Caco-2 (cell line): ENCODE measurements around the gene TNS3. TPM values are rescaled to one million over a fixed set of nuclear protein-coding genes. Genes with fewer than 3 reads are reported as not detected.
A peak's percentile ranks its signal among the peaks of the same experiment; 100 is the strongest.

Source experiments
- BruUV-seq: library from RNA; stranded (reverse); fragments of 400-500 nt; replicated peaks from 2 replicates; lab custom pipeline; 2021; lab: Mats Ljungman, UMichigan
- CTCF ChIA-PET: fragments of 300-600 bp; sonication (Branson Sonifier 250); formaldehyde crosslinking; loops from one replicate; lab custom pipeline; 2022; ENCODE audit warnings: antibody characterized with exemption; lab: Charles Lee
- POLR2A ChIA-PET: fragments of 300-600 bp; sonication (Branson Sonifier 250); formaldehyde crosslinking; loops from one replicate; lab custom pipeline; 2022; ENCODE audit warnings: antibody characterized with exemption; lab: Charles Lee
- DNase-seq, 2 experiments: peaks; one replicate each; pipeline versions ENCODE4 v3.0.0 to v3.0.0-alpha.2; 2020 to 2022
- H3K27me3 ChIP-seq: replicated peaks from 2 replicates; pipeline ENCODE4 v1.6.0; 2011; ENCODE audit warnings: low read length; ENCODE audit not compliant: control insufficient read depth, insufficient read depth
- H3K36me3 ChIP-seq: 2 replicates; pipeline ENCODE4 v1.5.1; 2011; ENCODE audit warnings: low read length; ENCODE audit not compliant: control insufficient read depth, insufficient read depth
- H3K4me1 ChIP-seq: fragments of 250-450 bp; sonication (Bioruptor Pico); 2 replicates; pipeline ENCODE4 v1.5.1; 2020; ENCODE audit warnings: mild to moderate bottlenecking
- H3K4me3 ChIP-seq: 2 replicates; pipeline ENCODE4 v1.5.1; 2011; ENCODE audit warnings: low read depth, mild to moderate bottlenecking, control low read depth, low read length
- H3K9me3 ChIP-seq: fragments of 250-450 bp; sonication (Bioruptor Pico); 2 replicates; pipeline ENCODE4 v1.5.1; 2020; ENCODE audit warnings: mild to moderate bottlenecking, moderate library complexity
- H3K27ac Mint-ChIP-seq: one replicate; pipeline ENCODE4 v1.8.0; 2022; ENCODE audit warnings: mixed read lengths; ENCODE audit not compliant: unreplicated experiment
- H3K27me3 Mint-ChIP-seq: one replicate; pipeline ENCODE4 v1.8.0; 2022; ENCODE audit warnings: mixed read lengths; ENCODE audit not compliant: insufficient read depth, unreplicated experiment
- H3K36me3 Mint-ChIP-seq: one replicate; pipeline ENCODE4 v1.8.0; 2022; ENCODE audit warnings: mild to moderate bottlenecking, mixed read lengths; ENCODE audit not compliant: insufficient read depth, unreplicated experiment
- H3K4me1 Mint-ChIP-seq: one replicate; pipeline ENCODE4 v1.8.0; 2022; ENCODE audit warnings: low read depth, mixed read lengths; ENCODE audit not compliant: unreplicated experiment
- H3K4me3 Mint-ChIP-seq: one replicate; pipeline ENCODE4 v1.8.0; 2022; ENCODE audit warnings: mild to moderate bottlenecking, moderate library complexity, mixed read lengths; ENCODE audit not compliant: unreplicated experiment
- H3K9me3 Mint-ChIP-seq: one replicate; pipeline ENCODE4 v1.8.0; 2022; ENCODE audit warnings: mixed read lengths; ENCODE audit not compliant: unreplicated experiment
- CTCF ChIP-seq, 2 experiments: fragments of 200-600 bp in 1 of 2; IDR thresholded peaks; 1 replicate in 1 of 2; 2 replicates in 1 of 2; pipeline versions ENCODE4 v1.5.1 to v1.8.0; 2011 to 2022; ENCODE audit warnings: antibody characterized with exemption in 1 of 2, control low read depth in 1 of 2, inconsistent platforms in 1 of 2, low read depth in 1 of 2, low read length in 1 of 2, mild to moderate bottlenecking in 1 of 2, moderate library complexity in 1 of 2; ENCODE audit not compliant: insufficient read depth in 1 of 2, severe bottlenecking in 1 of 2, unreplicated experiment in 1 of 2
- intact Hi-C: fragments of 100-400 bp; cut with micrococcal nuclease; formaldehyde crosslinking; loops from one replicate; pipeline ENCODE4 v1.10.0; 2022; ENCODE audit not compliant: unreplicated experiment
- total RNA-seq: library from RNA; stranded (reverse); gene quantifications from 2 replicates; pipeline ENCODE4 v1.2.3, GENCODE V29; 2022

The TNS3 gene
- total RNA-seq, 1 experiment from 2014 or later, result 263 TPM

GRCh38 chr7:47413526-47414341, 168.2 kb downstream of the TNS3 start:
- intact Hi-C loops, result loop anchor here (10.0 kb wide), 1 partner anchor 149 kb away; no protein-coding TSS in a partner anchor
- ChIA-PET POLR2A (no interaction called here), CTCF (no interaction called here)
- no peaks in the 10 kb centered on the region for H3K27me3 ChIP-seq
- no peaks in the 10 kb centered on the region for H3K4me1 ChIP-seq
- Mint-ChIP-seq H3K36me3 (peaks cover 100% of the 10 kb centered on the region), H3K4me1 (no peaks in the 10 kb centered on the region), H3K4me3 (no peak overlapping the region), H3K27me3 (no peaks in the 10 kb centered on the region), H3K9me3 (no peaks in the 10 kb centered on the region), H3K27ac (peak overlapping the region; percentile 36)
- no peak overlapping the region for H3K4me3 ChIP-seq
- no TSS peak for BruUV-seq
- TF ChIP-seq CTCF (IDR thresholded peaks at IDR 0.05; ENCODE audit: insufficient read depth in 1 of 2, low read depth in 1 of 2, low read length in 1 of 2, severe bottlenecking in 1 of 2, unreplicated experiment in 1 of 2), result no peak
- peaks cover 6% of the 10 kb centered on the region for H3K36me3 ChIP-seq
- no peaks in the 10 kb centered on the region for H3K9me3 ChIP-seq
- DNase-seq, result peak in 1 of 2 experiments; percentile 27

- H3K4me3 Mint-ChIP-seq, result no peak overlapping the region
- intact Hi-C loops, result loop anchor here (10.0 kb wide), 1 partner anchor 147 kb away; no protein-coding TSS in a partner anchor
- peaks cover 100% of the 10 kb centered on the region for H3K36me3 Mint-ChIP-seq
- H3K27me3 Mint-ChIP-seq, result no peaks in the 10 kb centered on the region
- ChIA-PET CTCF (no interaction called here), POLR2A (no interaction called here)
- Histone ChIP-seq H3K27me3 (no peaks in the 10 kb centered on the region), H3K9me3 (no peaks in the 10 kb centered on the region), H3K4me3 (no peak overlapping the region), H3K36me3 (peaks cover 4% of the 10 kb centered on the region), H3K4me1 (no peaks in the 10 kb centered on the region)
- DNase-seq, result peak in 1 of 2 experiments; percentile 15
- peaks cover 6% of the 10 kb centered on the region for H3K4me1 Mint-ChIP-seq
- H3K27ac Mint-ChIP-seq, result no peak overlapping the region
- no peaks in the 10 kb centered on the region for H3K9me3 Mint-ChIP-seq
- no peak for TF ChIP-seq CTCF (IDR thresholded peaks at IDR 0.05; ENCODE audit: insufficient read depth in 1 of 2, low read depth in 1 of 2, low read length in 1 of 2, severe bottlenecking in 1 of 2, unreplicated experiment in 1 of 2)
- BruUV-seq, result no TSS peak
These were observed 170.0 kb downstream of the TNS3 start for GRCh38 chr7:47411901-47412300.

- peaks cover 100% of the 10 kb centered on the region for H3K36me3 Mint-ChIP-seq
- peaks cover 11% of the 10 kb centered on the region for H3K4me1 Mint-ChIP-seq
- no TSS peak for BruUV-seq
- H3K27me3 Mint-ChIP-seq, result no peaks in the 10 kb centered on the region
- no peaks in the 10 kb centered on the region for H3K9me3 Mint-ChIP-seq
- Histone ChIP-seq H3K9me3 (no peaks in the 10 kb centered on the region), H3K27me3 (no peaks in the 10 kb centered on the region), H3K36me3 (peaks cover 4% of the 10 kb centered on the region), H3K4me3 (no peak overlapping the region), H3K4me1 (no peaks in the 10 kb centered on the region)
- intact Hi-C loops, result loop anchor here (10.0 kb wide), 1 partner anchor 147 kb away; no protein-coding TSS in a partner anchor
- peak in 1 of 2 experiments; percentile 15 for DNase-seq
- CTCF ChIA-PET, result no interaction called here
- no peak overlapping the region for H3K27ac Mint-ChIP-seq
- POLR2A ChIA-PET, result no interaction called here
- no peak for TF ChIP-seq CTCF (IDR thresholded peaks at IDR 0.05; ENCODE audit: insufficient read depth in 1 of 2, low read depth in 1 of 2, low read length in 1 of 2, severe bottlenecking in 1 of 2, unreplicated experiment in 1 of 2)
- H3K4me3 Mint-ChIP-seq, result no peak overlapping the region
These were observed 170.5 kb downstream of the TNS3 start for GRCh38 chr7:47411281-47411869.
